H1 (cell line): ENCODE data around the gene TIE1.

ENCODE experiments used
- ATF3 ChIP-seq: IDR thresholded peaks from 2 replicates; pipeline ENCODE4 v1.6.1; 2011; ENCODE audit warnings: low read depth, mild to moderate bottlenecking, low read length; ENCODE audit not compliant: insufficient read depth
- BRCA1 ChIP-seq: IDR thresholded peaks from 2 replicates; pipeline ENCODE4 v1.6.1; 2012; ENCODE audit warnings: low read depth, low read length, improper control_type of control experiment
- EP300 ChIP-seq, 2 experiments: IDR thresholded peaks; 1 replicate in 1 of 2; 2 replicates in 1 of 2; pipeline ENCODE4 v1.6.1; 2011 to 2012; ENCODE audit warnings: low read depth in 2 of 2, low read length in 2 of 2, mild to moderate bottlenecking in 2 of 2, borderline replicate concordance in 1 of 2, inconsistent platforms in 1 of 2, moderate library complexity in 1 of 2
- FOSL1 ChIP-seq: IDR thresholded peaks from 2 replicates; pipeline ENCODE4 v1.6.1; 2011; ENCODE audit warnings: mild to moderate bottlenecking, low read depth, low read length, moderate library complexity; ENCODE audit not compliant: insufficient read depth
- JUND ChIP-seq: IDR thresholded peaks from 2 replicates; pipeline ENCODE4 v1.6.1; 2011; ENCODE audit warnings: mild to moderate bottlenecking, improper control_type of control experiment, low read length
- NRF1 ChIP-seq: IDR thresholded peaks from 2 replicates; pipeline ENCODE4 v1.6.1; 2011; ENCODE audit warnings: mild to moderate bottlenecking, low read depth, low read length, improper control_type of control experiment
- POLR2AphosphoS5 ChIP-seq: IDR thresholded peaks from 2 replicates; pipeline ENCODE4 v1.6.1; 2011; ENCODE audit warnings: low read depth, low read length
- SIN3A ChIP-seq, 2 experiments: IDR thresholded peaks in 1 of 2; conservative IDR thresholded peaks in 1 of 2; 2 replicates each; pipeline ENCODE4 v1.6.1; 2011 to 2012; ENCODE audit warnings: low read length in 2 of 2, improper control_type of control experiment in 1 of 2, low read depth in 1 of 2, mild to moderate bottlenecking in 1 of 2
- SP1 ChIP-seq: IDR thresholded peaks from 2 replicates; pipeline ENCODE4 v1.6.1; 2011; ENCODE audit warnings: low read depth, low read length
- TBP ChIP-seq: IDR thresholded peaks from 2 replicates; pipeline ENCODE4 v1.6.1; 2011; ENCODE audit warnings: low read depth, low read length, improper control_type of control experiment
- ZNF274 ChIP-seq: IDR thresholded peaks from 2 replicates; pipeline ENCODE4 v1.7.0; 2012; ENCODE audit warnings: low read length, borderline replicate concordance; ENCODE audit errors: extremely low read depth
- TF ChIP-seq, protein P1 (sequence below): IDR thresholded peaks from 2 replicates; pipeline ENCODE4 v1.6.1; 2011; ENCODE audit warnings: low read length, improper control_type of control experiment
- TF ChIP-seq, protein P2 (sequence below), 3 experiments: IDR thresholded peaks; 1 replicate in 2 of 3; 2 replicates in 1 of 3; pipeline versions ENCODE4 v1.5.1 to v1.6.1; 2011; ENCODE audit warnings: low read length in 3 of 3, mild to moderate bottlenecking in 3 of 3, inconsistent platforms in 2 of 3, low read depth in 1 of 3, moderate library complexity in 1 of 3; ENCODE audit not compliant: insufficient read depth in 1 of 3; ENCODE audit errors: control extremely low read depth in 1 of 3

GRCh38 chr1:43252225-43252624 is 48.6 kb upstream of the TIE1 start:
- no peak for TF ChIP-seq SIN3A (conservative IDR thresholded peaks at IDR 0.05 in 1 of 2, IDR thresholded peaks at IDR 0.05 in 1 of 2; ENCODE audit: low read depth in 1 of 2, low read length in 2 of 2)
- TF ChIP-seq POLR2AphosphoS5: no peak
- TF ChIP-seq, protein P1, sequence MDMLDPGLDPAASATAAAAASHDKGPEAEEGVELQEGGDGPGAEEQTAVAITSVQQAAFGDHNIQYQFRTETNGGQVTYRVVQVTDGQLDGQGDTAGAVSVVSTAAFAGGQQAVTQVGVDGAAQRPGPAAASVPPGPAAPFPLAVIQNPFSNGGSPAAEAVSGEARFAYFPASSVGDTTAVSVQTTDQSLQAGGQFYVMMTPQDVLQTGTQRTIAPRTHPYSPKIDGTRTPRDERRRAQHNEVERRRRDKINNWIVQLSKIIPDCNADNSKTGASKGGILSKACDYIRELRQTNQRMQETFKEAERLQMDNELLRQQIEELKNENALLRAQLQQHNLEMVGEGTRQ: no peak
- TF ChIP-seq ZNF274: no peak
- TF ChIP-seq FOSL1: no peak
- no peak for TF ChIP-seq ATF3
- TF ChIP-seq, protein P2, sequence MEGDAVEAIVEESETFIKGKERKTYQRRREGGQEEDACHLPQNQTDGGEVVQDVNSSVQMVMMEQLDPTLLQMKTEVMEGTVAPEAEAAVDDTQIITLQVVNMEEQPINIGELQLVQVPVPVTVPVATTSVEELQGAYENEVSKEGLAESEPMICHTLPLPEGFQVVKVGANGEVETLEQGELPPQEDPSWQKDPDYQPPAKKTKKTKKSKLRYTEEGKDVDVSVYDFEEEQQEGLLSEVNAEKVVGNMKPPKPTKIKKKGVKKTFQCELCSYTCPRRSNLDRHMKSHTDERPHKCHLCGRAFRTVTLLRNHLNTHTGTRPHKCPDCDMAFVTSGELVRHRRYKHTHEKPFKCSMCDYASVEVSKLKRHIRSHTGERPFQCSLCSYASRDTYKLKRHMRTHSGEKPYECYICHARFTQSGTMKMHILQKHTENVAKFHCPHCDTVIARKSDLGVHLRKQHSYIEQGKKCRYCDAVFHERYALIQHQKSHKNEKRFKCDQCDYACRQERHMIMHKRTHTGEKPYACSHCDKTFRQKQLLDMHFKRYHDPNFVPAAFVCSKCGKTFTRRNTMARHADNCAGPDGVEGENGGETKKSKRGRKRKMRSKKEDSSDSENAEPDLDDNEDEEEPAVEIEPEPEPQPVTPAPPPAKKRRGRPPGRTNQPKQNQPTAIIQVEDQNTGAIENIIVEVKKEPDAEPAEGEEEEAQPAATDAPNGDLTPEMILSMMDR (IDR thresholded peaks at IDR 0.05; ENCODE audit: control extremely low read depth in 1 of 3, insufficient read depth in 1 of 3, low read depth in 1 of 3, low read length in 3 of 3): no peak
- no peak for TF ChIP-seq NRF1
- TF ChIP-seq EP300 (IDR thresholded peaks at IDR 0.05; ENCODE audit: borderline replicate concordance in 1 of 2, low read depth in 2 of 2, low read length in 2 of 2): no peak
- TF ChIP-seq BRCA1: no peak
- no peak for TF ChIP-seq JUND
- no peak for TF ChIP-seq TBP
- no peak for TF ChIP-seq SP1
